Cerebellar cortex (tissue), 1 donor: ENCODE measurements around the gene JAK1.
A peak's percentile ranks its signal among the peaks of the same experiment; 100 is the strongest.
"Not testable (repeated sequence)": the region's sequence is repeated elsewhere in the genome, so short reads cannot be mapped to it uniquely, and the experiment has no call there.

Source experiments
- DNase-seq: peaks from one replicate; pipeline ENCODE4 v3.0.0-alpha.2; 2015; ENCODE audit warnings: low spot score

The JAK1 gene

GRCh38 chr1:64950284-64950809, 16.0 kb downstream of the JAK1 start:
- no peak for DNase-seq

DNA sequence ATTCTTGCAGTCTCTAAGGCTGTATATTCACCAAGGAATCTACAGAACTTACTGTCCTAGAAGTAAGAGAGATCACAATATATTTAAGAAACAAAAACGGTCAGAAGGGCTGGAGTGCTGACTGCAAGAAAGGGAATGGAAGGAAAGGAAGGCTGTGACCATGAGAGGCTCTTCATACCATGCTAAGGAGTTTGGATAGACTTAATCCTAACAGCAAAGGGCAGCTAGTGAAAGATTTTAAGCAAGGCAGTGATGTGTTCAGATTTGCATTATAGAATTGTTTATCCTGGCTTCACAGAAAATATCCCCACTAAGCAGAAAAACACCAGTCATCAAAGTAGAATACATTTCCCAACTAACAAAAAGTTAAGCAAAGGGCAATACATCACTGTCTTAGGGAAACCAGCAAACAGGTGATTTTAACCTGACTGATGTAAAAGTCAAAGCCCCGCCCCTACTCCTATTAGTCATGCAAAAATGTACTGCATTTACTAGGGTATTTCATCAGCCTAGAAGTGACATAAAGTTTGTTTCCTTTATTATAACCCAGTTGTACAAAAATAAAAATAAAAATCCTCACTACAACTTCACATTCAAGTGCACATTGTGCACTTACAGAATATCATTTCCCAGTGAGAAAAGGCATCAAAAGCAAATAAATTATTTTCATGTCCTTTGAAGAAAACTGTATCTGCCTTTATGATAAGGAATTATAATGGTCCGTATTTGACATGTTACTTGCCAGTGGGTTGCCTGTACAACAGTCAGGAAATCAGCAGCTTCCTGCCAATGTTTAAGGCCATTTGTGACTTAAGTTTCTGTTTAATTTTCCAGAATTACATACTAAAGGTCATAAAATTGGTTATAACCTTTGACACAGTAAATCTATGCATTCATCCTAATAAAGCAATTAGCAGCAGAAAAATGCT, 17.2 kb downstream of the JAK1 start:
- DNase-seq: no peak

DNA sequence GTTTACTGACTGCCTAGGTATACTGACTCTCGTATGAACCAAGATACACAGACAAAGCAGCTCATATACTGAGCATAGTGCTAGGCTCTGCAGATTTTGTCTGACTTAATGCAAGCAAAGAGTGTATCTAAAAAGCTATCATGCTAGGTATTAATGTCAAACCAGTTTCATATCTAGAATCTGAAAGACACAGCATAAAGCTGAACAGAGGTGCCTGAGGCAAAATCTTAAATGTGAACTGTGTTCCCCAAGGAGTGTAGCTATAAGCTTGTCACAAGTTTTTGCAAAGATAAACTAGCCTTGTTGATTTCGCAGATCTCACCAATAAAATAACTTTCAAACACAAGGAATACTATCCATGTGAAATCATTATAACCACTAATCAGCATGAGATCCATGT, 18.1 kb downstream of the JAK1 start:
- no peak for DNase-seq

- DNase-seq: no peak
These were observed 19.4 kb downstream of the JAK1 start for GRCh38 chr1:64946916-64947315.

GRCh38 chr1:64944913-64945312, 21.4 kb downstream of the JAK1 start:
- DNase-seq: no peak

DNA sequence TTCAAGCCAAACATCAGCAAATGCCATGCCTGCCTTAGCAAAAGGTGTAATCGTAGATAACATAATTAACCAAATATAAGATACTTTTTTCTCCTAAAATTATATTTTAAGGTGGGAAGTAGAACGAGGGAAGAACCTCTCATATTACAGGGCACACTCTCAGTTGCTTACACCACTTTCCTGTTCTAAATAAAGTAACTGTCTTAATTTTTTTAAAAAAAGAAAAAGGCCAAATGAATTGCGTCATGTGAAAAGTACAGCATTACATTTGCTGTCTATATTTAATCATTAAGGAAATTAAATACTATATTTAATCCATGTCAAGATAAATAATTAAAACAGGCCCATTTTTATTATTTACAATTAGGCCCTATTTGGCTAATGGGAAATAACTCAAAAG, 23.7 kb downstream of the JAK1 start:
- no peak for DNase-seq

DNA sequence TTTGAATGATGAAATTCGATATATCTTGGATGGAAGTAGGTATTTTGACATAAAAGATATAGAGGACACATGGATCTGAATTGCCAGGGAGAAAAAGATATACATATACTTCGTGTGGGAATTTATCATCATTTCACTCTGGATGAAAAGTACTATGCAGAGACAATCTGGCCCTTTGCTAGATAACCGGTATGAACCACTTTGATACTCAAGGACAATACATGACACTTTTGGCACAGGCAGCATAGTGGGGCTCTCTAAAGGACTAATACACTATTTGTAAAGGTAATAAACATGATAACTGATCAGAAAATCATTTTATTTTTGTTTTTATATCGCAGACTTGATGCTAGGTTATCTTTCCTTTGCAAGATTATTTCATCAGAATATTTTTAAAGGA, 24.2 kb downstream of the JAK1 start:
- no peak for DNase-seq

- no peak for DNase-seq
These were observed 24.8 kb downstream of the JAK1 start for GRCh38 chr1:64941461-64942117.

- DNase-seq: no peak
These were observed 26.3 kb downstream of the JAK1 start for GRCh38 chr1:64940025-64940424.

- no peak for DNase-seq
These were observed 27.4 kb downstream of the JAK1 start for GRCh38 chr1:64938991-64939390.

DNA sequence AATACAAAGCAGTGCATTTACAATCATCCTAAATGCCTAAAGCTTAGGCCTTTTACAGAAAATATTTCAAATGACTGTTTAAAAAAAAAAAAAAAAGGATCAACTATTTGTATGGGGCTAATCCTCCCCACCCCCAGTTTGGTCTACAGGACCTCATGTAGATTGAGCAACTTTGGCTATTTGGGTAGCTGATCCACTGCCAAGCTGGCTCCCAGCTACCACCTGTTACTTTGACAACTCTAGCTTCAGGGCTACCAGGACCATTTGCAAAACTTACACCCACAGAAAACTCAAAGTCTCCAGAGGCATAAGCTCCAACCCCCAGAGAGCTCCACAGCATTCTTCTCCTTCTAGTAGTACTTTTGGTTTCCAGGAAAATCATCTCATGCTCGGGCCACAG, 29.4 kb downstream of the JAK1 start:
- no peak for DNase-seq

DNA sequence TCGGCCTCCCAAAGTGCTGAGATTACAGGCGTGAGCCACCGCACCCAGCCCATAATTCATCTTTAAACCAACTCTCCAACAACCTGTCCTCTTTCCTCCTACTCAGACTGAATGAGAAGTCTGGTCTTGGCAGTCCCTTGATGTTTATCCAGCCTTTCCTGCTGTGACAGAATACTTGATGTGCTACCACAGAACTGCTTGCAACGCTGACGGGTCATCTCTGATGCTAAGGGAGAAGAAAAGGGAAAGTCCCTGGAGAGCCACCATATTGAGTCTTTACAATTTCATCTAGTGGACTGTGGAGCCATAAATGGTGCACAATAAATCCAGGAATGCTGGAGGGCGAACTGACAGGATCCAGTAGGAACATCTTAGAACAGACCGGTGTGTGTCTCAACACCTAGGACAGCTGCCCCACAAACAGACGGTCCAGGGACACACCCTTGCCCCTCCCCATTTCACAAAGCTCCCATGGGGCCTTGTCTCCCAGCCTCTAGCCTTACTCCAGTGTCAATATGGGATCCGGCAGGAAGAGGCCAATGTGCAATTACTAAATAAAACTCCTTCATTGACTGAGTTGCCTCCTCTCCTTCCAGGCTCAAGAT, 30.7 kb downstream of the JAK1 start:
- no peak for DNase-seq

DNA sequence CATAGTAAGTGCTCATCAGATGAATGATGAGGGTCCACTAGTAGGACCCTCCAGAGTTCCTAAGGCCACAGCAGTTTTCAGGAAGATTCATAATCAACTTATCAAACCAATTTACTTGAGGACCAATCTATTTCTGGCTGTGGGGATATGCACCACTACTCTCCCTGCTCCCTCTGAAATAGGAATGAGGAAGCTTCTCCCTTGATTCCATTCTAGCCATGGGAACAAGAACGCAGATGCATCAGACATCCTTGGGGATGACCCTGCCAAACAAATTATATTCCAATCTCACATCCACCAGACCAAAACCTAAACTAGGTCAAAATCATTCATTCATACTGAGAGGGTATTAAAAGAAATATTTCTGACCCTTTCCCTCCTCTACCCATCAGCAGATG, 31.5 kb downstream of the JAK1 start:
- no peak for DNase-seq

DNA sequence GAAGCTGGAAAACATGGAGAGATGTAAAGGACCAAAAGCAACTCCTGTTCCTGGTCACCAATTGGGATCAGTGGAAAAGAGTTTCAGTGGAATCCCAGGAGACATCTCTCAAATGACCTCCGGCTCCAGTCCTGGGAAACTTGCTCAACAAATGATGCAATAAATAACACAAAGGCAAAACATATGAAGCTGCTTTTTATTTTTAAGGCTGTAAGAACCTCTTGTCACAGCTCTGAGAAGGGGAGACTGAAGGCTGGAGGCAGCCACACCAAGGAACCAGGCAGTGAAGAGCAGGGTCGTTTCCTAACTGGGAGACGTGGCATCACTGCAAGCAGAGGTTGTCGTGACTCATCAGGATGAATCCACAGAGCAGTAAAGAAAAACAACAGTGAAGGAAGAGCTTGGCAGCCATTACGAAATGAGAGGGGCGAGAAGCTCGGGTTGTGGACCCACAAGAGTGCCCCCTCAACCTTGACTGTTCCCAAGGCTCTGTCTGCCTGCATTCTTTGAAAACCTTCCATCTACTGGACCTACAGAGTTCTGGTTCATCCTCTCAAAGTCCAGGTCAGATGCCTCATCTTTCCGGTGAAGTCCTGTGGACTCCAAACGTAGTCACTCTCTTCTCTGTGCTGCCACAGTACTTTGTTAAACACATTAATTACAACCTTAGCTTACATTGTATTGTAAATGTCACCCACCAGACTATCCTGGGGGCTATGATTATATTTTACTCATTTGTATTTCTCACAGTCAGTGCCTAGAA, 32.1 kb downstream of the JAK1 start:
- DNase-seq: no peak

DNA sequence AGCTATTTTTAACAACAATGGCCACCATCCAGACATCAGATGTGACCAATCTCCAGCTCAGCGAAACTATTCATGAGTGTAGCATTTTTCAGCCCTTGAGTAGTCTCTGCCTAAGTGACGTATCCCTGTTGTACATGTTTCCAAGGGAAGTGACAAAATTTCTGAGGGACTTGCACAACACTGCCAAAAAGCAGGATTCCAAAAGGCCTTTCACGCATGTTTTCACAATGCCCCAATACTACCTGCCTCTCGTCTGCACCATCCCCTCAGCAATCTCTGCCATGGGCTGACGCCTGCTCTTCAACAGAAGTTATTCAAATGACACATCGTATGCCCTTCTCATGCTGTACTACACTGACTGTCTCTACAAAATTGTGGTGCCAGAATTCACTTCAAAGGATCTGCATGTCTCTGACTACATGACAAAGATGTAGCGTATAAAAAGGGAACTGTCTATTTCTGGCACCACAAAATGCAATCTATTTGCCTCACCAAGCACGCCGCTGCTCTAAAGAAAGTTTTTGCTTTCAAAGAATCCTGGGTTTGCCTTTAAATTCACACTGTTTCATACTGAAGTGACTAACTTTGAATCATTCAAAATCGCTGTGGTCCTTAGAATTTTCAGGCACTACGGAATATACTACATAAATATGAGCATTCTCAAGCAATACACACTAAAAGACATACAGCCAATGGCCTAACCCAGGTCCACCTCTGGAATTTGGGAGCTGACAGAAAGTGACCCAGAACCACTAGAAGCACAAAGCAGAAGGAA, 32.9 kb downstream of the JAK1 start:
- peak; percentile 22 for DNase-seq

GRCh38 chr1:64932962-64933295, 33.4 kb downstream of the JAK1 start:
- DNase-seq: no peak

GRCh38 chr1:64930640-64931039, 35.7 kb downstream of the JAK1 start:
- not testable (repeated sequence) for DNase-seq

DNA sequence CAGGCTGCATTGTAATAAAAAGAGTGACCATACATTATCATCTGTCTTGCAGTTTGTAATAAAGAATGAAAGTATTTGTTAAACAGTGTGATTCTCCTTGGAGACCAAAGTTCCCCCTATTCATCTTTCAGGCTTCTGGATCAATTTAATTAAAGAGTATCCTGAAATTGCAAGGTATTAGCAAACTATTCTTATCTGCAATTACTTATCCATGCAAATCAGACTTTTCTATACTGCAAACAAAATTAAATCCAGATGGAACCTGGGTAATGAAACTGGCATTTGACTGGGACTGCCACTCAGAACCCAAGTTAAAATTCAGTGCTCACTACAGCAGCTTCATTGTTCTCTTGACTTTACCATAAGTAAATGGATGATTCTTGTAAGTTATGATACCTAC, 37.1 kb downstream of the JAK1 start:
- DNase-seq: no peak

DNA sequence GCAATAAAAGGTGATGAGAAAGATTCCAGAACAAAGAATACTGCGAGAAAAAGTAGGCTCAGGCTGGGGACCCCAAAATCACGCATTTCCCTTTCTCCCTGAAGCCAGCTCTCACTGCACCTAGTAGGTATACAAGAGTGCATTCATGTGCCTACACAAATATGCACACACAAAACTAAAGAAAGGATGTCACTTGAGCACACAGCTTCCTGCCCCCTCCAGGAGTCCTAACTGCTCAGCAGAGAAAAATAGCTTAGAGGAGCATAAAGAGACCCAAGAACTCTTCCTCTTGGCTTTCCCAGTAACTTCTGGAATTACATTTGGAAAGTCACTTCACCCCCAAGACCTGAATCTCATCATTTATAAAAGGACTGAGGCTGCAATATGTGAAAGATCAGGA, 38.0 kb downstream of the JAK1 start:
- DNase-seq: no peak

- no peak for DNase-seq
These were observed 40.8 kb downstream of the JAK1 start for GRCh38 chr1:64925594-64925993.

GRCh38 chr1:64923294-64923718, 43.0 kb downstream of the JAK1 start:
- DNase-seq: no peak
